Thyroid gland (tissue), 4 donors: ENCODE data around the gene EIF4A3.

ENCODE experiments used
- POLR2A ChIP-seq, 2 donors: fragments of 450-650 bp; IDR thresholded peaks; one replicate each; pipeline ENCODE4 v1.6.1; 2017; ENCODE audit warnings: antibody characterized with exemption in 2 of 2, mild to moderate bottlenecking in 2 of 2, moderate library complexity in 1 of 2
- TF ChIP-seq, protein P1 (sequence below), 6 experiments: fragments of 200-600 bp in 3 of 6; fragments of 450-650 bp in 3 of 6; sonication (generic) in 3 of 6; IDR thresholded peaks; one replicate each; pipeline ENCODE4 v1.5.1; 2016 to 2019; ENCODE audit warnings: antibody characterized with exemption in 6 of 6, mild to moderate bottlenecking in 2 of 6, inconsistent platforms in 1 of 6, moderate library complexity in 1 of 6

DNA sequence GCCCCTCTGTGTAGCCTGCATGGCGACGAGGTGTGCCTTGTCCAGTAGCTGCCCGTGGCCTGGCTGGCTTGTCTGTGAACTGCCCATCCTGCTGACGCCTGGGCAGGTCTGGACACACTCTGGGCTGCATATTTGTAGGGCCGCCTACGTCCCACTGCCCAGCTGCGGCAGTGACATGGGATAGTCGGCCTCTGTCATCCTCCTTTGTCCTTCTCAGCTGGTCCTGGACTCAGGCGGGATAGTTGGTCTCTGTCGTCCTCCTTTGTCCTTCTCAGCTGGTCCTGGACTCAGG, 37.4 kb upstream of the EIF4A3 start:
- TF ChIP-seq, protein P1, sequence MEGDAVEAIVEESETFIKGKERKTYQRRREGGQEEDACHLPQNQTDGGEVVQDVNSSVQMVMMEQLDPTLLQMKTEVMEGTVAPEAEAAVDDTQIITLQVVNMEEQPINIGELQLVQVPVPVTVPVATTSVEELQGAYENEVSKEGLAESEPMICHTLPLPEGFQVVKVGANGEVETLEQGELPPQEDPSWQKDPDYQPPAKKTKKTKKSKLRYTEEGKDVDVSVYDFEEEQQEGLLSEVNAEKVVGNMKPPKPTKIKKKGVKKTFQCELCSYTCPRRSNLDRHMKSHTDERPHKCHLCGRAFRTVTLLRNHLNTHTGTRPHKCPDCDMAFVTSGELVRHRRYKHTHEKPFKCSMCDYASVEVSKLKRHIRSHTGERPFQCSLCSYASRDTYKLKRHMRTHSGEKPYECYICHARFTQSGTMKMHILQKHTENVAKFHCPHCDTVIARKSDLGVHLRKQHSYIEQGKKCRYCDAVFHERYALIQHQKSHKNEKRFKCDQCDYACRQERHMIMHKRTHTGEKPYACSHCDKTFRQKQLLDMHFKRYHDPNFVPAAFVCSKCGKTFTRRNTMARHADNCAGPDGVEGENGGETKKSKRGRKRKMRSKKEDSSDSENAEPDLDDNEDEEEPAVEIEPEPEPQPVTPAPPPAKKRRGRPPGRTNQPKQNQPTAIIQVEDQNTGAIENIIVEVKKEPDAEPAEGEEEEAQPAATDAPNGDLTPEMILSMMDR (IDR thresholded peaks at IDR 0.05): no peak
- no peak for TF ChIP-seq POLR2A (IDR thresholded peaks at IDR 0.05)
